Spinal cord (tissue), 10 donors: ENCODE data around the gene CAPNS1. TPM values are rescaled to one million over a fixed set of nuclear protein-coding genes. Genes with fewer than 3 reads are reported as not detected.
A peak's percentile ranks its signal among the peaks of the same experiment; 100 is the strongest.

ENCODE experiments used
- DNase-seq, 6 donors: peaks; one replicate each; pipeline versions ENCODE4 v3.0.0 to v3.0.0-alpha.2; 2013 to 2015; ENCODE audit warnings: low spot score in 6 of 6, low read depth in 4 of 6
- H3K27ac ChIP-seq: one replicate; pipeline ENCODE4 v1.5.1; 2013; ENCODE audit warnings: low read depth, low read length, control low read depth
- H3K27me3 ChIP-seq: one replicate; pipeline ENCODE4 v1.6.1; 2013; ENCODE audit warnings: low read length; ENCODE audit not compliant: control insufficient read depth, insufficient read depth
- H3K36me3 ChIP-seq: one replicate; pipeline ENCODE4 v1.6.1; 2013; ENCODE audit warnings: low read length; ENCODE audit not compliant: control insufficient read depth, insufficient read depth
- H3K4me1 ChIP-seq: one replicate; pipeline ENCODE4 v1.6.1; 2013; ENCODE audit warnings: low read length; ENCODE audit not compliant: control insufficient read depth, insufficient read depth
- H3K4me3 ChIP-seq: one replicate; pipeline ENCODE4 v1.5.1; 2013; ENCODE audit warnings: low read depth, low read length, control low read depth
- H3K9me3 ChIP-seq: one replicate; pipeline ENCODE4 v1.6.1; 2013; ENCODE audit warnings: low read length; ENCODE audit not compliant: control insufficient read depth, insufficient read depth
- WGBS: methylation state at CpG from one replicate; pipeline ENCODE4 v1.1.5; 2013; ENCODE audit warnings: missing lambda C conversion rate; ENCODE audit not compliant: insufficient coverage; 5-methylcytosine and 5-hydroxymethylcytosine counted together
- long read RNA-seq, 4 donors: transcript quantifications; one replicate each; lab custom pipeline, GENCODE V29; 2026
- polyA plus RNA-seq, 2 donors: library from polyadenylated mRNA; unstranded; fragments of 120-200 nt; gene quantifications; one replicate each; pipeline ENCODE4 v1.2.1, GENCODE V29; 2013; ENCODE audit not compliant: insufficient read length in 2 of 2
- total RNA-seq, 2 donors: library from RNA; depleted of rRNA in 1 of 2; stranded (reverse); fragments of 120-200 nt in 1 of 2; fragments of >200 nt in 1 of 2; gene quantifications; one replicate each; pipeline versions ENCODE4 v1.2.3 to v1.2.4, GENCODE V29; 2013 to 2014
- donor health status: healthy.

CAPNS1 gene
- total RNA-seq (100 to 1,000 TPM; 200 to 421 TPM), polyA plus RNA-seq (100 to 1,000 TPM; 486 to 515 TPM)
- long read RNA-seq, donor 1, transcript CAPNS1-201 (11 exons, 1,918 nt), result major isoform, 64 of 174 reads
- long read RNA-seq, donor 1, partial matches to known transcripts, result 70 of 174 reads
- long read RNA-seq, donor 1, other reads (novel, unspliced or antisense), result 40 of 174 reads
- long read RNA-seq, donor 2, transcript CAPNS1-201 (11 exons, 1,918 nt), result major isoform, 27 of 46 reads
- long read RNA-seq, donor 2, partial matches to known transcripts, result 14 of 46 reads
- long read RNA-seq, donor 2, other reads (novel, unspliced or antisense), result 5 of 46 reads
- long read RNA-seq, donor 3, transcript CAPNS1-201 (11 exons, 1,918 nt), result major isoform, 22 of 79 reads
- long read RNA-seq, donor 3, partial matches to known transcripts, result 44 of 79 reads
- long read RNA-seq, donor 3, other reads (novel, unspliced or antisense), result 13 of 79 reads
- long read RNA-seq, donor 4, transcript CAPNS1-201 (11 exons, 1,918 nt), result major isoform, 53 of 332 reads
- long read RNA-seq, donor 4, partial matches to known transcripts, result 261 of 332 reads
- long read RNA-seq, donor 4, other reads (novel, unspliced or antisense), result 18 of 332 reads

- Histone ChIP-seq H3K27ac (peak within 1 kb of the TSS; percentile 96), H3K36me3 (peaks cover 23% of the 10 kb centered on the region), H3K4me1 (peaks cover 15% of the 10 kb centered on the region), H3K27me3 (no peaks in the 10 kb centered on the region), H3K4me3 (peak within 1 kb of the TSS; percentile 96), H3K9me3 (no peaks in the 10 kb centered on the region)
- peak; percentile 94 to 99 (median 96) for DNase-seq
- under 1% methylated on average over 75 of the region's 75 CpGs for WGBS
These were observed at the start of gene CAPNS1 for GRCh38 chr19:36139473-36140303. CAPNS1 (plus strand) TSS chr19:36140066; CDS start chr19:36141012, 946 bp downstream.

DNA sequence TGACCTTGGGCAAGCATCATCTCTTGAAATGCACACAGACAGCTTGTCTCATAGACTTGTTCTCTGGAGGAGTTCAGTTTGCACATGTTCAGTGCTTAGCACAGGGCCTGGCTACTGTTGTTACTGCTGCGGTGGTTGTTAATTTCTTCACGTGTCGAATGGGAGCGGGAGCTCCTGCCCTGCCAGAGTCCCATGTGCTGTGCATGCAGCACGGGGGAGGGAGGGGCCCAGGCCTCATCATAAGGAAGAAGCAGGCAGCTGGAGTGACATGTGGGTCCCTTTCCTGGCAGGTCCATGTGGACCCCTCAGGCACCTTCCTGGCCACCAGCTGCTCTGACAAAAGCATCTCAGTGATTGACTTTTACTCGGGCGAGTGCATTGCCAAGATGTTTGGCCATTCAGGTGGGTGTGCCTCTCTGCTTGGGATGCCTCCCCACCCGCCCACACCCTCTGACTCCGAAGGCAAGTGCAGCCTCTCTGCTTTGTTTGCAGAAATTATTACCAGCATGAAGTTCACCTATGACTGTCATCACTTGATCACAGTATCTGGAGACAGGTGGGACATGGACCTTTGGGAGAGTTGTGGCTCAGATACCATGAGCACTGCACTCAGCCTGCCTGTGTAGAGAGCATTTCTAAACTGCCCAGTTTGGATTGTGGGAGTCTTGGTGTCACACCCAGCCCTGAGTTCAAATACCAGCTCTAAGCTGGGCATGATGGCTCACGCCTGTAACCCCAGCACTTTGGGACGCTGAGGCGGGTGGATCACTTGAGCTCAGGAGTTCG is 48.8 kb upstream of the CAPNS1 start:
- no peaks in the 10 kb centered on the region for H3K27me3 ChIP-seq
- H3K9me3 ChIP-seq, result no peaks in the 10 kb centered on the region
- peaks cover 40% of the 10 kb centered on the region for H3K36me3 ChIP-seq
- no peak overlapping the region for H3K27ac ChIP-seq
- DNase-seq, result no peak
- WGBS, result 87% methylated on average over 7 of the region's 13 CpGs
- no peaks in the 10 kb centered on the region for H3K4me1 ChIP-seq
- no peak overlapping the region for H3K4me3 ChIP-seq

DNA sequence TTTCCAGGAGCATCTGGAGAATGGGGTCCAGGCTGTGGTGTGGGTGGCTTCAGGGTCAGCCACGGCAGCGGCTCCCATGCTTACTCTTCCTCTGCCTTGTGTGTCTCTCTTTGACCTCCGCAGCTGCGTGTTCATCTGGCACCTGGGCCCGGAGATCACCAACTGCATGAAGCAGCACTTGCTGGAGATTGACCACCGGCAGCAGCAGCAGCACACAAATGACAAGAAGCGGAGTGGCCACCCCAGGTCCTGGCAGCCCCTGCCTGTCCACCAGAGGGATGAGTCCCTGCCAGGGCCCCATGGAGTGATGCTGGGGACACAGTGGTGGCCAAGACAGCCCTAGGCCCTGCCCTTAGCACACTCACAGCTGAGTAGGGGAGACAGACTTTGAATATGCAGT is 47.3 kb upstream of the CAPNS1 start:
- Histone ChIP-seq H3K27ac (no peak overlapping the region), H3K27me3 (no peaks in the 10 kb centered on the region), H3K36me3 (peaks cover 40% of the 10 kb centered on the region), H3K9me3 (no peaks in the 10 kb centered on the region), H3K4me1 (peaks cover 2% of the 10 kb centered on the region), H3K4me3 (no peak overlapping the region)
- 100% methylated on average over 7 of the region's 7 CpGs for WGBS
- no peak for DNase-seq

- WGBS, result 100% methylated on average over 1 of the region's 5 CpGs
- Histone ChIP-seq H3K27me3 (no peaks in the 10 kb centered on the region), H3K4me1 (peaks cover 2% of the 10 kb centered on the region), H3K9me3 (no peaks in the 10 kb centered on the region), H3K36me3 (peaks cover 36% of the 10 kb centered on the region), H3K27ac (no peak overlapping the region), H3K4me3 (no peak overlapping the region)
- DNase-seq, result no peak
These were observed 46.7 kb upstream of the CAPNS1 start for GRCh38 chr19:36093146-36093662.

DNA sequence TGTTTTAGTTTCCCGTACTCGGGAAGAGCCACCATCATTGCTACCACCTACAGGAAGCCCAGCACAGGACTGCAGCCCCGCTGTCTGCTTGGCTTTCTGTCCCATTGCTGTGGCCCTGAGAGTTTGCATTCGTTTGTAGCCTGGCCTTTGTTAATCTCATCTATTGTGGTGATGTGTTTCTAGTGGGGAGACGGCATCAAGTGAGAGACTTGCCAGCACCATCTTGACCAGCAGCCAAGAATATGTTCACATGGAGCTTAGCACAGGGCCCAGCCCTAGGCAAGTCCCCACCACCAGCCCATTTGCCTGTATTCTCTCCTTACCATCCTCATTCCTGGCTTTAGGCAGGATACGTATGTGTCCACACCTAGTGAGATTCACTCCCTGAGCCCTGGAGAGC is 46.2 kb upstream of the CAPNS1 start:
- Histone ChIP-seq H3K4me1 (peaks cover 2% of the 10 kb centered on the region), H3K4me3 (no peak overlapping the region), H3K27ac (no peak overlapping the region), H3K36me3 (peaks cover 34% of the 10 kb centered on the region), H3K27me3 (no peaks in the 10 kb centered on the region), H3K9me3 (no peaks in the 10 kb centered on the region)
- no peak for DNase-seq
- WGBS, result 76% methylated on average over 4 of the region's 6 CpGs

- Histone ChIP-seq H3K27me3 (no peaks in the 10 kb centered on the region), H3K36me3 (peaks cover 38% of the 10 kb centered on the region), H3K4me1 (peaks cover 2% of the 10 kb centered on the region), H3K9me3 (no peaks in the 10 kb centered on the region), H3K4me3 (no peak overlapping the region), H3K27ac (no peak overlapping the region)
- WGBS, result 65% methylated on average over 2 of the region's 6 CpGs
- DNase-seq, result peak in 1 of 6 donors; percentile 28
These were observed 42.8 kb upstream of the CAPNS1 start for GRCh38 chr19:36097036-36097435.

DNA sequence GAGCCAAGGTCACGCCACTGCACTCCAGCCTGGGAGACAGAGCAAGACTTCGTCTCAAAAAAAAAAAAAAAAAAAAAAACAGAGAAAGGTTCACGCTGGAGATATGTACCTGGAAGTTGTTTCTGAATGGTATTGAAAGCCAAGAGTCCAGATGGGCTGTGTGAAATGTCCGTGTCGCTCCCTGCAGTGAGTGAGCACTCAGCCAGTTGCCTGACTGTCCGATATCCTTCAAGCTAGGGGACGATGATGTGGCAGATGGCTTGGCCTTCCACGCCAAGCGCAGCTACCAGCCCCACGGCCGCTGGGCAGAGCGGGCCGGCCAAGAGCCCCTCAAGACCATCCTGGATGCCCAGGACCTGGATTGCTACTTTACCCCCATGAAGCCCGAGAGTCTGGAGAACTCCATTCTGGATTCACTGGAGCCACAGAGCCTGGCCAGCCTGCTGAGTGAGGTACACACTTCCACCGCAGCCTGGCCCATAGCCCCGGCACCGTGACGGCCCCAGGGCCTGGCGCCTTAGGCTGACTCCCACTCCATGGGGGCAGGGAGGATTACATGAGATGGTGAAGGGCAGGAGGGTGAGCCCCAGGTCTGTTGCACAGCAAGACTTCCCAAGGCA is 40.6 kb upstream of the CAPNS1 start:
- Histone ChIP-seq H3K4me1 (peaks cover 2% of the 10 kb centered on the region), H3K27ac (no peak overlapping the region), H3K36me3 (peaks cover 50% of the 10 kb centered on the region), H3K9me3 (no peaks in the 10 kb centered on the region), H3K4me3 (no peak overlapping the region), H3K27me3 (no peaks in the 10 kb centered on the region)
- no peak for DNase-seq
- 88% methylated on average over 18 of the region's 19 CpGs for WGBS

DNA sequence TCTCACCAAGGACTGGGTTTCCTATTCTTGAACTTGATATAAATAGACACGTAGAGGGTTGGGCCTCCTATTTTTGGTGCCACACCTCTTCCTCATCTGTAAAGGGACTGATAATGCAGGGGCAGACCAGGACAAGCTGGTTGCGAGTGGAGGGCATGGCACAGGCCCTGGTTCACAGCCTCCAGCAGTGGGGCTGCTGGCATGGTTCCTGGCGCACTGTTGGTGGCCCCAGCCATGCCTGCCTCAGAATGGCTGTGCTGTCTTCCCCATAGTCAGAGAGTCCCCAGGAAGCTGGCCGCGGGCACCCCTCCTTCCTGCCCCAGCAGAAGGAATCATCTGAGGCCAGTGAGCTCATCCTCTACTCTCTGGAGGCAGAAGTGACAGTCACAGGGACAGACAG is 39.4 kb upstream of the CAPNS1 start:
- Histone ChIP-seq H3K4me3 (no peak overlapping the region), H3K9me3 (no peaks in the 10 kb centered on the region), H3K27ac (no peak overlapping the region), H3K36me3 (peaks cover 62% of the 10 kb centered on the region), H3K27me3 (no peaks in the 10 kb centered on the region), H3K4me1 (peaks cover 2% of the 10 kb centered on the region)
- 92% methylated on average over 5 of the region's 5 CpGs for WGBS
- DNase-seq, result no peak
